ENCODE data around the gene PLXNB1.

The PLXNB1 gene

GRCh38 chr3:48432411-48433371 is 2.8 kb upstream of the PLXNB1 start:
- no peak for DNase-seq (ENCODE audit: low spot score)

GRCh38 chr3:48431224-48432029 is 1.5 kb upstream of the PLXNB1 start:
- no peak for DNase-seq (ENCODE audit: low spot score)

GRCh38 chr3:48430708-48431101 is 819 bp upstream of the PLXNB1 start:
- no peak for DNase-seq (ENCODE audit: low spot score)

- DNase-seq (ENCODE audit: low spot score) = peak; percentile 61
Measured at GRCh38 chr3:48429317-48429959, 448 bp downstream of the PLXNB1 start.

GRCh38 chr3:48428572-48429316 is 1.1 kb downstream of the PLXNB1 start:
- no peak for DNase-seq (ENCODE audit: low spot score)

GRCh38 chr3:48428088-48428571 is 1.8 kb downstream of the PLXNB1 start:
- no peak for DNase-seq (ENCODE audit: low spot score)

- no peak for DNase-seq (ENCODE audit: low spot score)
Measured at GRCh38 chr3:48427630-48427962, 2.3 kb downstream of the PLXNB1 start.

- DNase-seq (ENCODE audit: low spot score) = no peak
Measured at GRCh38 chr3:48426944-48427629, 2.8 kb downstream of the PLXNB1 start.

GRCh38 chr3:48426401-48426909 is 3.4 kb downstream of the PLXNB1 start:
- DNase-seq (ENCODE audit: low spot score) = no peak

GRCh38 chr3:48425281-48425812 is 4.5 kb downstream of the PLXNB1 start:
- DNase-seq (ENCODE audit: low spot score) = no peak

GRCh38 chr3:48423883-48424695 is 5.8 kb downstream of the PLXNB1 start:
- no peak for DNase-seq (ENCODE audit: low spot score)

GRCh38 chr3:48423241-48423882 is 6.5 kb downstream of the PLXNB1 start:
- no peak for DNase-seq (ENCODE audit: low spot score)

GRCh38 chr3:48422681-48423080 is 7.2 kb downstream of the PLXNB1 start:
- no peak for DNase-seq (ENCODE audit: low spot score)

GRCh38 chr3:48422272-48422671 is 7.6 kb downstream of the PLXNB1 start:
- DNase-seq (ENCODE audit: low spot score) = no peak

- DNase-seq (ENCODE audit: low spot score) = no peak
Measured at GRCh38 chr3:48420561-48420960, 9.3 kb downstream of the PLXNB1 start.

GRCh38 chr3:48419597-48419996 is 10.3 kb downstream of the PLXNB1 start:
- DNase-seq (ENCODE audit: low spot score) = no peak

- DNase-seq (ENCODE audit: low spot score) = no peak
Measured at GRCh38 chr3:48419149-48419548, 10.7 kb downstream of the PLXNB1 start.

- DNase-seq (ENCODE audit: low spot score) = no peak
Measured at GRCh38 chr3:48418651-48419050, 11.2 kb downstream of the PLXNB1 start.

- DNase-seq (ENCODE audit: low spot score) = no peak
Measured at GRCh38 chr3:48418140-48418539, 11.7 kb downstream of the PLXNB1 start.
